Stimulated activated CD4-positive, alpha-beta T cell treated with anti-CD3 and anti-CD28 coated beads, Interleukin-1b, Interleukin-23, amount 100 ng/mL, for 48 hours (primary cell): ENCODE data around the gene ELL.
A peak's percentile ranks its signal among the peaks of the same experiment; 100 is the strongest.

Experiments used
- DNase-seq: peaks from one replicate; pipeline ENCODE4 v3.0.0-alpha.2; 2020

ELL gene

DNA sequence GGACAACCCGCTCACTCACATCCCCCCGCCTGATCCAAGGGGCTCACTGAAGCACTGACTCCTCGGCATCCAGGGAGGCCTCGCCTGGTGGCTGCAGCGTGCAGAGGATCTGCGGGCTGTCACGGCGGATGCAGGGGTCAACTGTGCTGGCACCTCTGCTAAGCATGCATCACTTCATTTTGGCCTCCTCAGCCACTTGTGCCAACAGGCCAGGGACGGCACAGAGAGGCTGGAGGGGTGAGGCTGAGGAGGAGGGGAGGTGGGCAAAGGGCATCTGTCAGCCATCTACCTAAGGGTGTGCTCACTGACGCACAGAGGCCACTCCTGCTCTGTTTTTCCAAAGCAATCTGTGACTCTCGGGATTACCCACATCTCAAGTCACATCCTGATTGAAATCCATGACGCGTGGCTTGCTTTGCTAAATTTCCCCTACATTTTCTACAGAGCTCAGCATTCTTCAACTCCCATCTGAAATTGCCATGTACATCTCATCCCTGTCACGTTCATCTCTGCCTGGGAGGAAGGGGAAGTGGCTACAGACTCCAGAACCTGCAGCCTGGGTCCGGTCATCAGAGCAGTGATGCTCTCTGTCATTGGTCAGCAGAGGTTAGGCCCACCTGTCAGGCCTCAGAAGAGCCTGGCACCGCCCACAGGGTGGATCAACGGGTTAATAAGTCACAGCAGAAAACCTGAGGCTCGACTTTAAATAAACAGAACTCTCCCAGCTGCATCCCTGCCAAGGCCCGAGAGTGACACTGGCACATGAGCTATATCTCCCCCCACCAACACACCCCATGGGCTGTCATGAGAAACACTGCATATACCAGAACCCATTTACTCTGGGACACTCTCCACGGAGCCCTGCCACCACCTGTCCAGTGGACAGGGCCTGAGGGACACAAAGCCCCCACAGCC, 17.6 kb downstream of the ELL start:
- DNase-seq: no peak

GRCh38 chr19:18503337-18503970, 18.4 kb downstream of the ELL start:
- DNase-seq: no peak

- DNase-seq: no peak
These were observed 19.1 kb downstream of the ELL start for GRCh38 chr19:18502638-18503294.

DNA sequence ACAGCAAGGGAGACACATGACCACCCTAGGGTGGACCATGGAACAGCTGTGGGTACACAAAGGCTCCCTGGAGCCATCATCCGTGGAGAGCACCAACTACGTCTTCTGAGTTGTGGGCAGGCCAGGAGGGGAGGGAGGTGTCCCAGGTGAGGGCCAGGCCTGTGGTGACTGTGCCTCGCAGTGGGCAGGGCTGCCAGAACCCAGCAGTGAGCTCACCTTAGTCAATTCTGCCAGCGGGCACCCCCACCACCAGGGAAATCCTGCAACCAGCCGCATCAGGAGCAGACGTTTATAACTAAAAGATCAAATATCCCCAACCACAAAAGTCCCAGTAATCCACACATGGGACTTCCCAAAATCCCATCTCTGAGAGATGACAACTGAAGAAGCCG, 19.6 kb downstream of the ELL start:
- no peak for DNase-seq

DNA sequence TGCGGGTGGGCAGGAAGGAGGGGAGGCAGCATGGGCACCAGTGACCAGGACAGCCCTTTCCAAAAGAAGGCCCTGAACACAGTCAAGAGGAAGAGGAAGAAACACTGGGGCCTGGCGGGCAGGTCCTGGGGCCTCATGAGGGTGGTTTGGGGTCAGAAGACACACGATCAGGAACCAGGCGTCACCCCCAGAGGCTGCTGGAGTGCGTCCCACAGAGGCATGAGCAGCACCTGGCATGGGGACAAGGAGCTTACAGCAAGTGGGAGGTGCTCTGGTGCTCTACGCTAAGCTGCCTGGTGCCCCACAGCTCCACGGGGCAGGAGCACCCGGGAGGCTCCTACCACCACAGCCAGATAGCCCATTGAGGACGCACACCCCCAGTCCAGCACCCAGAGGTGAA, 20.0 kb downstream of the ELL start:
- DNase-seq: no peak

DNA sequence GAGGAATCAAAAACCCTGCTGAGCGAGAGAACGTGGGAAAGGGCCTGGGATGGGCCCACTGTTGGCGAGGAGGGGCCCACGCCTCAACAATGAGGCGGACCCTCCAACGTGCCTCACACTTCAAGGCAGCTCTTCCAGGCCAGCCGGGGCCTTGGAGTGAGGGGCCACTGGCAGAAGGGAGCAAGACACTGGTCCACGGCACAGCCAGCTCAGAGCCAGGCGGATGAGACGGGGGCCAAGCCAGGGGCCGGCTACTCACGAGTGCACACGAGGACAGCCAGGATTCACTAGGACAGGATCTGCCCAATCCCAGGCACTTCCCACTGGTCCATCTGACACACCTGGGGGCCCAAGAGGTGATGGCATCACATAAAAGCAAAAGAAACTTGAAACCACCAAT, 20.5 kb downstream of the ELL start:
- no peak for DNase-seq

GRCh38 chr19:18500799-18501198, 21.1 kb downstream of the ELL start:
- no peak for DNase-seq

DNA sequence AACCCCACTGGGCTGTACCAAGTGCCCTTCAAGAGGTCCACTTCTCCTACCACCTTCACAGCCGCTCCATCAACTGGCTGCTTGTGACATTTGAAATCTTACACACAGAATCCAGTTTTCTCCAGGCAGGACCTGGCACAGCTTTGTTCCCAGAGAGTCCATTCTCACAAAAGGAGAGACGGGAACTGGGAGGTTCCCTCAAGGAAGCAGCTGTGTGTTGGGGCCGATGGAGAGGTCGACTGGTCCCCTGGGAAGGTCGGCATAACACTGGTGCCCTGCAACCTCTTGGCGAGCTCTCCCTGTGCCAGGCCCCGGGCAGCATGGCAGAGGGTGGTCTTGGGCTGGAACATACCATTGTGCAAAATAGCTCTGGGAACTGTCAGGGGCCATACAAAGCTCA, 21.5 kb downstream of the ELL start:
- no peak for DNase-seq

- DNase-seq: no peak
These were observed 22.7 kb downstream of the ELL start for GRCh38 chr19:18499055-18499775.

- no peak for DNase-seq
These were observed 25.0 kb downstream of the ELL start for GRCh38 chr19:18496980-18497256.

DNA sequence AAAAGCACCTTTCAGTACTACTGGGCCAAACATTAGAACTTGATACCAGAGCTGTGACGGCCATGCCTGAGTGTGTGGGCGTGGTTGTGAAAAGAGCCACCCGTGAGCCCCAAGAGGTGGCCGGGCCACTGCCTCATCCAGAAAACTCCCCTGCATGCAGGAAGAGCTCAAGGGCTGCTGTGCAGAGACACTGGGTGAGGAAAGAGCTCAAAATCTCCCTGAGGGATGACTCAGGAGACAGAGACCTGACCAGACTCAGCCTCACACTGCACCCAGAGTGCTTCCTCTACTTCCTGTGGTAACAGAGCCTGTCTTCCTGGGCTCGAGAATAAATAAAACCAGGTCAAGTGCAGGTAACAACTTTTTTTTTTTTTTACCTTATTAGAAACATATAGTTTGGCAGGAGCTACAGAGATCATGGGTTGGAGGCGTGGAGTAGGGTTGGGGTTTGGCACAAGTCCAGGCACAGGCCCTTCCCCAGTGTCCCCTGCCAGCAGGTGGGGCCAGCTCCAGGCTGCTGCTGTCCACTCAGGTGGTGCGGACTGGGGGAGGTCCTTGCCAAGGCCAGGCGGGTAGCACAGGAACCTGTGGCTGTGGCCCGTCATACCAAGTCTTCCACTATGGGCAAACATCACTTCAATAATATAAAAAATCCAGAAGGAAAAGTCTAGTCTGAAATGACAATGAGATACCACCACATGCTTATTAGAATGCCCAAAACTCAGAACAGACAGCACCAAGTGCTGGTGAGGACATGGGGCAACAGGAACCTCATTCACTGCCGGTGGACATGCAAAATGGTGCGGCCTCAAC, 25.5 kb downstream of the ELL start:
- peak; percentile 65 for DNase-seq

GRCh38 chr19:18495204-18495911, 26.5 kb downstream of the ELL start:
- no peak for DNase-seq

DNA sequence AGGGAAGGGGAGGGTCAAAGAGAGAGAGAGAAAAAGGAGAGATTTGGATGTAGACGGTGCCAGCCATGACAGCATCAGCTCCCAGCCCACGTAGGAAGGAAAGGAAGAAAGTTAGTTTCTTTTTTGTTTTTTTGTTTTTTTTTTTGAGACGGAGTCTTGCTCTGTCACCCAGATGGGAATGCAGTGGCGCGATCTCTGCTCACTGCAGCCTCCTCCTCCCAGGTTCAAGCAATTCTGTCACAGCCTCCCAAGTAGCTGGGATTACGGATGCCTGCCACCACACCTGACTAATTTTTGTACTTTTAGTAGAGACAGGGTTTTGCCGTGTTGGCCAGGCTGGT, 27.6 kb downstream of the ELL start:
- DNase-seq: no peak

- DNase-seq: no peak
These were observed 28.2 kb downstream of the ELL start for GRCh38 chr19:18493440-18494266.

DNA sequence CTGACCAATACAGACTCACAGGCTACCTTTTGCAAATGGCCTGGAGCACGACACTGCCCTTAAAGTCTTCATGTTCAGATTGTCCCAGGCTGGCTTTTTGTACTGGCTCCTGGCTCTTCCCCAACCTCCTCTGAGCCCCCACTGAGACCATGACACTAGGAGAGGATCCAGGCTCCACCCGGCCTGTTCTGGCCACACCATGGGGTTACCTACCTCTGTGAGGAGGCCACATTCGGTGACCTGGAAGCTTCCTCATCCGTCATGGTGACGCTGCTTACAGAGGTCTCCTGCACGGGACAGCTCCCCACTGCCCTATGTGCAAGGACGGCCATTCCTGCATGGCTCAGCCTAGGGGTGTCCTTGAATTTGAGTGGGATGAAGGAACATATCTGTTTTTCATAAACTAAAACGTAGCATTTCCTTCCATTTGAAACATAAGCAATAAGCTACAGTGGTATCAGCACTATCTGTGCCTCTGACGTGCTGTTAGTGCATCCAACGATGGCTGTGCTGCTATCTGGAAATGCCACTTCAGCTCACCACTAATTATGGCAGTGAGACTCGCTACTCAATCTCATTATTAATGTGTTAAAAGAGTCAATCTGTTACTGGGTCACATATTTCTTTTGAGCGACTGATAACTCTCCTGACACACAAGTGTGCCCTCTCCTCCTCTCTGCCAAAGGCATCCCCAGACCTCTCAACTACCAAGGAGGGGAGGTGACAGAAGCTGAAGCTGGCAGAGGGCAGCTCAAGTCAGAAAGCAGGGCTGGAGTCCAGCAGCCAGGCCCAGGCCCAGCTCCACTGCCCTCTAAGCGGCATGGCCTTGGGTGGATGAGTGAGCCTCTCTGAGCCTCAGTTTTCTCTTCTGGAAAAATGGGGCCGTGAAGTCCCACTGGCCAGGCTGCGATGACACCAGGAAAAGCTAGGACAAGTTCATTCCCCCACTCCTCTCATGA, 29.6 kb downstream of the ELL start:
- DNase-seq: no peak

GRCh38 chr19:18490728-18491127, 31.1 kb downstream of the ELL start:
- no peak for DNase-seq

DNA sequence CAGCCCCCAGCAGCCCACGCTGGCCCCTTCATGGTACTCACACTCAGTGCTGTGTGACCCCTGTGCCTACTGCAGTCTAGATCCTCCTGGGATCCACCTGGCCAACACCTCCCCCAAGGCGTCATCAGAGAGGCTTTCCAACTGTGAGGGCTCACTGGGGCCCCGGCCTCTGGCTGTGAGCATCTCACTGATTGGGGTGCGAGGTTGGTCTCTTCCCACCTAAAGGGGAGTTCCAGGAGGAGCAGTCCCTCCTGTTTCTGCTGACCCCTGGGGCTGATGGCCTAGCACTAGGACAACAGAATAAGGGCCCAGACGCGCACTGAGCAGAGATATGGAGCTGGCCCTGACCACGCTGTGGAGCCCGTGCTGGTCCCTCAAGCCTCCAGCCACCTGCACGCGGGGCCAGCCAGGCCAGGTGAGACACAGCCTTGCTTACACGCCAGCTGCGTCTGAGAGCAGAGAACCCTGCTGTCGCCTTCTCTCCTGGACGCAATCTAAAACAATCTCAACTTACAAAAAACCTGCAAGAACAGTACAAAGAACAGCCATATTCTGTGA, 32.2 kb downstream of the ELL start:
- DNase-seq: no peak

DNA sequence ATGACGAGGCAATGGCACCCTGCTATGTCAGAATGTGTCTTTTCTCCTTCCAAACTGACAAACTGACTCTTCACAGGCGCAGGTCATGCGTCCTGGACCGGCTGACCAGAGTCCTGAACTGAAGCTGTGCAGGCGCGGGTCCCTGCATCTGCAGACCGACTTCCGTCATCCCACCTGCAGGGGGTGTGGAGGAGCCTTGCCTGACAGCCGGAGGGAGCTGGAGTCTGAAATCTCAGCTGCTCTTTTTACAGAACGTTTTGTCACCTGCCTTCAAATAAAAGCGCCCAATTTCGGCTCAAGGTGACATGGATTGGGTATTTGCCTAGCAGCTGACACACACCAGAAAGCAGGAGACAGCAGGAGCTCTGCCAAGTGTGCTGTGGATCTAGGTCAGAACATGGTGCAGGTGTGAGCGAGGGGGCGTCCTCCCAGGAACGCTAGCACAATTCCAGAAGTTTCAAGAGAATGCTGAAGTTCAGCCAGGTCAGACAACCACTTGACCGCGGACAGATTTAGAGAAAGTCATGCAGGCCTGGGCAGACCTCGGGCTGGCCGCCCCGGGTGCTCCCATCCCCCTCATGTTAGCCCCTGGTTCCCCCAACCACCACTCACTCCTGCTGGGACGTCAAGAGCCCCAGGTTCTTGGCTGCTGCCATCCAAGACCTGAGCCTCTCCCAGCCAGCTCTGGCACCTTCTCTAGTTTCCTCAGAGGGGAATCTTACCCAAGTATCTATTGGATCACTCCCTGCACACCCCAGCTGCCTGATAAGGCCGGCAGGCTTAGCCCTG, 32.8 kb downstream of the ELL start:
- DNase-seq: no peak

DNA sequence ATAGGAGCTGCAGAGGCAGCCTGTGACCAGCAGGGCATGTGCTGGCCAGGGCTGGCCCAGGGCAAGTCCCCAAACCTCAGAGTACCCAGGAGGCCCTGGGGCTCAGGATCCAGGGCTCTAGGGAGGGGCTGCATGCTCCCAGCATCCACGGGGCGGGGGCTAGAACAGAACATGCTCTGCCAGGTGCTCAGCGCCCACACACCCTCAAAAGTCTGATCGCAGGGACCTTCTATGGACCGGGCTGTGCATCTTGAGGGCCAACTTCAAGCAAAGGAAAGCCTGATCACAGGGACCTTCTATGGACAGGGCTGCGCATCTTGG, 33.5 kb downstream of the ELL start:
- no peak for DNase-seq
